GM12864 (cell line): ENCODE measurements around the gene NDUFB7.
A peak's percentile ranks its signal among the peaks of the same experiment; 100 is the strongest.
"Not testable (repeated sequence)": the region's sequence is repeated elsewhere in the genome, so short reads cannot be mapped to it uniquely, and the experiment has no call there.

ENCODE experiments used
- DNase-seq: peaks from one replicate; pipeline ENCODE4 v3.0.0-alpha.2; 2011; ENCODE audit warnings: low read depth
- H3K4me3 ChIP-seq: 2 replicates; pipeline ENCODE4 v1.5.1; 2011; ENCODE audit warnings: mild to moderate bottlenecking, low read depth, low read length, control low read depth
- CTCF ChIP-seq: IDR thresholded peaks from 2 replicates; pipeline ENCODE4 v1.5.1; 2011; ENCODE audit warnings: low read depth, mild to moderate bottlenecking, moderate library complexity, low read length, control low read depth, inconsistent platforms; ENCODE audit errors: missing control alignments

Gene NDUFB7

DNA sequence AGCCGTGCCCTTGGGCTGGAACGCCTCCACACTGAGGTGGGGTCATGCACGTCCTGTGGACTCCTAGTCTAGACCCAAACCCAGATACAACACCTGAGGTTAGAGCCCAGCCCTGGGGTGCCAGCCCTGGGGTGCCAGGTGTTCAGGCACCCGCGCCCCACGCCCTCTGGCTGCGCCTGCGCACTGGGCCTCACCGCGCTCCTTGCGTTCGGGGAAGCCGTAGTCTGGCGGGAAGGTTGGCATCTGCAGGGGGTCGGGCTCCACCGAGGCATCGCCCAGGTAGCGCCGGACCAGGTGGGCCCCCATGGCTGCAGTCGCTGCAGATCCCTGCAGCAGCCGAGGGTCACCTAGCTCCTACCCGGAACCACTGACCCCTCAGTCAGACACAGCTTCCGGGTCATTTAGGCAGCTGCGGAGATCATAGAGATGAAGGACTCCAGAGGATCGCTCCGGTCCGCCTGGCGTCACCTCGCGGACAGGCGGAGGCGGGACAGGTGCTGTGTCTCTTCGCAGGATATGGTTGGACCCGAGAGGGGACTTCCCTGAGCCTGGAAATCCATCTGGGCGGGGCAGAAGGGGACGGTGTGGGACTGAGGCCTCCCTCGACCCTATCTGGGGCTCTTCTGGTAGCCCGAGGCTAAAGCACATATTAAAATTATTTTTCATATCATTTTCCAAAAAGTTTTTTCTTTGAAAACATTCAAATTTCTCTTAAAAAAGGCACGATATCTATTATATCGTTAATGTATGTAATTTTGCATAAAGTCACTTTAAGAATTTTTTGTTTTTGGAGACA lies at the start of gene NDUFB7:
NDUFB7 (minus strand) TSS at position 372 of the 796 bp plus-strand sequence; CDS start at position 306, 66 bp downstream.
- peak within 1 kb of the TSS; percentile 90 for H3K4me3 ChIP-seq
- DNase-seq, result peak; percentile 89
- peak; percentile 88 for TF ChIP-seq CTCF

GRCh38 chr19:14619404-14619803 lies 47.5 kb upstream of the NDUFB7 start:
- no peak for TF ChIP-seq CTCF
- DNase-seq, result no peak
- no peak overlapping the region for H3K4me3 ChIP-seq

GRCh38 chr19:14616407-14616806 lies 44.5 kb upstream of the NDUFB7 start:
- H3K4me3 ChIP-seq, result no peak overlapping the region
- no peak for DNase-seq

GRCh38 chr19:14615623-14616022 lies 43.8 kb upstream of the NDUFB7 start:
- no peak overlapping the region for H3K4me3 ChIP-seq
- no peak for DNase-seq
- TF ChIP-seq CTCF, result no peak

More at GRCh38 chr19:14616407-14616806, 44.5 kb upstream of the NDUFB7 start:
- TF ChIP-seq CTCF, result no peak

DNA sequence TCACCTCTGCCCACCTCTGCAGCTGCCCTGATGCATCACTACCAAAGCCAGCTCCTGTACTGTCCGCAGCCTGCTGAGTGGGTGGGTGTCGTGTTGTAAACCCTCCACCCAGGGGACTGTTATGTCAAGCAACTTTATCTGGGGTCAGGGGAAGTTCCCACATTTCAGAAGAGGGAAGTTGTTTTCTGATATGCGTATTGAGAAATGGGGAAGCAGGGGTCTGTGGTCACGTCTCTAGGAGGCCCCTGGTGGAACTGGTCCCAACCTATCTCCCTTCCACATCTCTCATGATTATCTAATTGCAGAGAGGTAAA lies 42.2 kb upstream of the NDUFB7 start:
- TF ChIP-seq CTCF, result no peak
- DNase-seq, result no peak
- H3K4me3 ChIP-seq, result no peak overlapping the region

- H3K4me3 ChIP-seq, DNase-seq: not testable (repeated sequence)
Measured at GRCh38 chr19:14613399-14614098, 41.7 kb upstream of the NDUFB7 start.

DNA sequence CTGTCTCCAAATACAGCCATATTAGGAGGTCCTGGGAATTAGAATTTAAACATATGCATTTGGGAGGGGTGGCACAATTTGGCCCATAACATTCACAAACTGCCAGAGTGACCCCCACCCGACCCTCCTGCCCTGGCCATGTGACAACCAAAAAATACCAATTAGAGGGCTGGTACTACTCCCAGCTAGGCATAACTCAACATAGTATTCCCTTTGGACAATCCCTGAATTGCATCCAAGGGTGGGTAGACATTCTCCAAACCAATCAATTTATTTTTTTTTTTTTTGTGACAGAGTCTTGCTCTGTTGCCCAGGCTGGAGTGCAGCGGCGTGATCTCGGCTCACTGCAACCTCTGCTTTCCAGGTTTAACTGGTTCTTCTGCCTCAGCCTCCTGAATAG lies 40.8 kb upstream of the NDUFB7 start:
- no peak overlapping the region for H3K4me3 ChIP-seq
- TF ChIP-seq CTCF, result no peak
- no peak for DNase-seq

GRCh38 chr19:14612242-14612641 lies 40.4 kb upstream of the NDUFB7 start:
- H3K4me3 ChIP-seq, DNase-seq: not testable (repeated sequence)
